ENCODE data around the gene SETBP1. TPM values are rescaled to one million over a fixed set of nuclear protein-coding genes. Genes with fewer than 3 reads are reported as not detected.
A peak's percentile ranks its signal among the peaks of the same experiment; 100 is the strongest.

SETBP1 gene
- total and polyA plus RNA-seq, 9 of the 15 experiments (the other 6 are each of a cell fraction or from before 2014, with no cell fraction given): under 0.01 to 0.13 (median 0.04) TPM

DNA sequence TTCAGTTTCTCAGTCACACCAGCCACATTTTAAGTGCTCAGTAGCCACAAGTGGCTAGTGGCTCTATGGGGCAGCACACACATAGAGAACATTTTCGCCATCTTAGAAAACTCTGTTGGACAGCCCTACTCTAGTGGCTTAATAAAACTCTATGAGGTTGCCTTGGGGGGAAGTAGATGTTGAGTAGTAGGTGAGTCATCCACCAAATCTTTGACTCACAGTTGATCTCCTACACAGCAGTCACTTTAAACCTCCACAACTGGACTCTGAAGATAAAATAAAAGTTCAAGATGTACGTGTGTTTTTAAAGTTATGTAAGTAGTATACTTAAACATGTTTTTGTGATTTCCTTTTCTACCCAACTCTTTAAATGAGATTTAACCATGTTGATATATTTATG lies 379.0 kb downstream of the SETBP1 start (continued):
- peak; percentile 44; the same call in 1 of the 2 replicates for TF ChIP-seq CC2D1A (IDR thresholded peaks at IDR 0.05)
- no peak for TF ChIP-seq ESRRA (IDR thresholded peaks at IDR 0.05; ENCODE audit: borderline replicate concordance, low read depth)
- TF ChIP-seq ZZZ3 (IDR thresholded peaks at IDR 0.05): no peak
- no peak for TF ChIP-seq THAP7 (CRISPR knock-in tag; IDR thresholded peaks at IDR 0.05)
- no peak for TF ChIP-seq BRD4 (IDR thresholded peaks at IDR 0.05)
- no peak for TF ChIP-seq PCBP1 (IDR thresholded peaks at IDR 0.05; ENCODE audit: low read depth, low read length, poor library complexity, severe bottlenecking)
- no peak for TF ChIP-seq RBBP5 (IDR thresholded peaks at IDR 0.05; ENCODE audit: borderline replicate concordance, insufficient read depth, low read length, poor library complexity, severe bottlenecking)
- TF ChIP-seq NUFIP1 (IDR thresholded peaks at IDR 0.05; ENCODE audit: partially characterized antibody): no peak
- TF ChIP-seq SLC30A9 (CRISPR knock-in tag; IDR thresholded peaks at IDR 0.05): no peak
- no peak for TF ChIP-seq E2F1 (CRISPR knock-in tag; IDR thresholded peaks at IDR 0.05)
- TF ChIP-seq POLR2AphosphoS2 (IDR thresholded peaks at IDR 0.05; ENCODE audit: low read length): no peak
- TF ChIP-seq CHD1 (IDR thresholded peaks at IDR 0.05; ENCODE audit: low read length): no peak
- no peak for TF ChIP-seq AFF1 (IDR thresholded peaks at IDR 0.05; ENCODE audit: low read depth in 1 of 2, partially characterized antibody in 2 of 2)
- no peak for TF ChIP-seq TCFL5 (CRISPR knock-in tag; conservative IDR thresholded peaks at IDR 0.05)
- TF ChIP-seq E2F8 (IDR thresholded peaks at IDR 0.05; ENCODE audit: low read depth, partially characterized antibody): no peak
- no peak for TF ChIP-seq HMGN3 (IDR thresholded peaks at IDR 0.05; ENCODE audit: borderline replicate concordance, extremely low read depth, insufficient read length, low read depth, low read length)
- TF ChIP-seq, protein P1, sequence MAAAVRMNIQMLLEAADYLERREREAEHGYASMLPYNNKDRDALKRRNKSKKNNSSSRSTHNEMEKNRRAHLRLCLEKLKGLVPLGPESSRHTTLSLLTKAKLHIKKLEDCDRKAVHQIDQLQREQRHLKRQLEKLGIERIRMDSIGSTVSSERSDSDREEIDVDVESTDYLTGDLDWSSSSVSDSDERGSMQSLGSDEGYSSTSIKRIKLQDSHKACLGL (CRISPR knock-in tag; IDR thresholded peaks at IDR 0.05; ENCODE audit: borderline replicate concordance, poor library complexity, severe bottlenecking): no peak
- TF ChIP-seq SNRNP70 (optimal IDR thresholded peaks at IDR 0.05; ENCODE audit: low read depth, low read length): no peak
- TF ChIP-seq EWSR1 (IDR thresholded peaks at IDR 0.05; ENCODE audit: borderline replicate concordance, low read depth, partially characterized antibody): no peak
